HEK293 (cell line): ENCODE measurements around the gene SNX33.

Experiments
- EGR2 ChIP-seq: fragments of 450-650 bp; formaldehyde crosslinking; IDR thresholded peaks from 2 replicates; pipeline ENCODE4 v1.5.1; 2016; ENCODE audit warnings: low read depth, missing biosample characterization, missing genetic modification characterization
- GLI2 ChIP-seq: fragments of 450-650 bp; formaldehyde crosslinking; IDR thresholded peaks from 2 replicates; pipeline ENCODE4; 2017; ENCODE audit warnings: missing biosample characterization, missing genetic modification characterization, low read depth, borderline replicate concordance
- GLIS2 ChIP-seq: fragments of 450-650 bp; formaldehyde crosslinking; IDR thresholded peaks from 2 replicates; pipeline ENCODE4 v1.5.1; 2016; ENCODE audit warnings: missing biosample characterization, missing genetic modification characterization
- HOXD13 ChIP-seq: sonication (generic); formaldehyde crosslinking; IDR thresholded peaks from 2 replicates; pipeline ENCODE4 v1.8.0; 2022; ENCODE audit warnings: missing genetic modification reagents, borderline replicate concordance
- KLF16 ChIP-seq: fragments of 450-650 bp; formaldehyde crosslinking; IDR thresholded peaks from 2 replicates; pipeline ENCODE4 v1.5.1; 2017; ENCODE audit warnings: missing biosample characterization, missing genetic modification characterization
- KLF17 ChIP-seq: fragments of 450-650 bp; formaldehyde crosslinking; IDR thresholded peaks from 2 replicates; pipeline ENCODE4 v1.5.1; 2016; ENCODE audit warnings: missing biosample characterization, missing genetic modification characterization
- PRDM6 ChIP-seq: fragments of 450-650 bp; formaldehyde crosslinking; IDR thresholded peaks from 2 replicates; pipeline ENCODE4 v1.5.1; 2017; ENCODE audit warnings: missing biosample characterization, missing genetic modification characterization
- TCF7L2 ChIP-seq: IDR thresholded peaks from 2 replicates; pipeline ENCODE4 v1.6.1; 2011; ENCODE audit warnings: low read depth, mild to moderate bottlenecking, inconsistent platforms, low read length, moderate library complexity, borderline replicate concordance
- TSHZ1 ChIP-seq: fragments of 450-650 bp; formaldehyde crosslinking; IDR thresholded peaks from 2 replicates; pipeline ENCODE4 v1.5.1; 2016; ENCODE audit warnings: missing biosample characterization, missing genetic modification characterization, borderline replicate concordance
- WT1 ChIP-seq: fragments of 450-650 bp; formaldehyde crosslinking; IDR thresholded peaks from 2 replicates; pipeline ENCODE4 v1.5.1; 2016; ENCODE audit warnings: missing biosample characterization, missing genetic modification characterization
- ZBTB26 ChIP-seq: fragments of 450-650 bp; formaldehyde crosslinking; optimal IDR thresholded peaks from 2 replicates; pipeline ENCODE3; 2016; ENCODE audit warnings: missing biosample characterization, mild to moderate bottlenecking, missing genetic modification characterization
- ZEB2 ChIP-seq: fragments of 450-650 bp; formaldehyde crosslinking; IDR thresholded peaks from 2 replicates; pipeline ENCODE4 v1.5.1; 2016; ENCODE audit warnings: missing biosample characterization, missing genetic modification characterization
- ZFHX2 ChIP-seq: fragments of 450-650 bp; formaldehyde crosslinking; conservative IDR thresholded peaks from 2 replicates; pipeline ENCODE4 v1.5.1; 2016; ENCODE audit warnings: missing biosample characterization, missing genetic modification characterization
- ZNF2 ChIP-seq: fragments of 450-650 bp; formaldehyde crosslinking; IDR thresholded peaks from 2 replicates; pipeline ENCODE4 v1.5.1; 2016; ENCODE audit warnings: missing biosample characterization, missing genetic modification characterization
- ZNF274 ChIP-seq, 2 experiments: fragments of 200-500 bp in 1 of 2; fragments of 450-650 bp in 1 of 2; sonication (Bioruptor generic) in 1 of 2; formaldehyde crosslinking in 1 of 2; IDR thresholded peaks; 2 replicates each; pipeline versions ENCODE4 v1.5.1 to v1.6.1; 2014 to 2016; ENCODE audit warnings: borderline replicate concordance in 1 of 2, inconsistent platforms in 1 of 2, low read length in 1 of 2, missing biosample characterization in 1 of 2, missing genetic modification characterization in 1 of 2
- ZNF311 ChIP-seq: fragments of 450-650 bp; formaldehyde crosslinking; IDR thresholded peaks from 2 replicates; pipeline ENCODE4 v1.5.1; 2017; ENCODE audit warnings: missing biosample characterization, missing genetic modification characterization, borderline replicate concordance
- ZNF37A ChIP-seq: fragments of 450-650 bp; IDR thresholded peaks from 2 replicates; pipeline ENCODE4 v1.5.1; 2018; ENCODE audit warnings: missing biosample characterization, missing genetic modification characterization
- ZNF398 ChIP-seq: fragments of 450-650 bp; formaldehyde crosslinking; IDR thresholded peaks from 2 replicates; pipeline ENCODE4 v1.5.1; 2017; ENCODE audit warnings: missing biosample characterization, missing genetic modification characterization
- ZNF501 ChIP-seq: fragments of 450-650 bp; formaldehyde crosslinking; IDR thresholded peaks from 2 replicates; pipeline ENCODE4 v1.5.1; 2016; ENCODE audit warnings: missing biosample characterization, missing genetic modification characterization
- ZNF580 ChIP-seq: fragments of 450-650 bp; formaldehyde crosslinking; IDR thresholded peaks from 2 replicates; pipeline ENCODE4 v1.5.1; 2016; ENCODE audit warnings: missing biosample characterization, missing genetic modification characterization
- ZNF639 ChIP-seq: fragments of 450-650 bp; formaldehyde crosslinking; IDR thresholded peaks from 2 replicates; pipeline ENCODE4 v1.5.1; 2016; ENCODE audit warnings: missing biosample characterization, missing genetic modification characterization
- ZNF654 ChIP-seq: fragments of 450-650 bp; formaldehyde crosslinking; IDR thresholded peaks from 2 replicates; pipeline ENCODE4 v1.5.1; 2016; ENCODE audit warnings: low read depth, missing biosample characterization, missing genetic modification characterization
- ZNF692 ChIP-seq: fragments of 450-650 bp; formaldehyde crosslinking; IDR thresholded peaks from 2 replicates; pipeline ENCODE4 v1.5.1; 2016; ENCODE audit warnings: missing biosample characterization, missing genetic modification characterization
- ZNF792 ChIP-seq: fragments of 450-650 bp; formaldehyde crosslinking; IDR thresholded peaks from 2 replicates; pipeline ENCODE4 v1.5.1; 2016; ENCODE audit warnings: missing biosample characterization, missing genetic modification characterization
- ZNF843 ChIP-seq: fragments of 450-650 bp; formaldehyde crosslinking; IDR thresholded peaks from 2 replicates; pipeline ENCODE4 v1.5.1; 2016; ENCODE audit warnings: missing biosample characterization, missing genetic modification characterization

SNX33 gene

GRCh38 chr15:75694241-75695182, 46.8 kb downstream of the SNX33 start (continued):
- TF ChIP-seq ZEB2 (tag by site-specific recombination) = peak; percentile 48; the same call in 1 of the 2 replicates
- TF ChIP-seq ZNF274 (IDR thresholded peaks at IDR 0.05; ENCODE audit: low read length) = no peak
- no peak for TF ChIP-seq ZNF274 (tag by site-specific recombination; IDR thresholded peaks at IDR 0.05; ENCODE audit: borderline replicate concordance)
- TF ChIP-seq EGR2 = peak; percentile 83
- TF ChIP-seq PRDM6 (tag by site-specific recombination) = no peak
- no peak for TF ChIP-seq WT1 (tag by site-specific recombination)
- no peak for TF ChIP-seq ZNF501
- no peak for TF ChIP-seq HOXD13 (CRISPR knock-in tag)
- TF ChIP-seq TSHZ1 (tag by site-specific recombination) = no peak
- no peak for TF ChIP-seq ZNF654 (tag by site-specific recombination)
- peak; percentile 37 for TF ChIP-seq ZBTB26
- no peak for TF ChIP-seq ZNF311 (tag by site-specific recombination)
- peak; percentile 90 for TF ChIP-seq GLIS2
- no peak for TF ChIP-seq ZNF792 (tag by site-specific recombination)
- no peak for TF ChIP-seq GLI2
- no peak for TF ChIP-seq ZNF639
- no peak for TF ChIP-seq TCF7L2
- peak; percentile 30; the same call in 1 of the 2 replicates for TF ChIP-seq ZNF843
- TF ChIP-seq KLF17 (tag by site-specific recombination) = peak; percentile 40; the same call in 1 of the 2 replicates
- no peak for TF ChIP-seq ZNF2 (tag by site-specific recombination)
- TF ChIP-seq KLF16 (tag by site-specific recombination) = no peak
- no peak for TF ChIP-seq ZNF398
- TF ChIP-seq ZNF692 (tag by site-specific recombination) = peak; percentile 46; the same call in 1 of the 2 replicates
- peak; percentile 78 for TF ChIP-seq ZFHX2 (tag by site-specific recombination)
- TF ChIP-seq ZNF580 (tag by site-specific recombination) = no peak
- no peak for TF ChIP-seq ZNF37A (tag by site-specific recombination)
